Ishikawa (cell line): Measurements from ENCODE around the gene PKM.

Experiments used
- CEBPB ChIP-seq: IDR thresholded peaks from 2 replicates; pipeline ENCODE4 v1.6.1; 2012
- FOXM1 ChIP-seq: IDR thresholded peaks from 2 replicates; pipeline ENCODE4 v1.6.1; 2012; ENCODE audit warnings: low read depth, borderline replicate concordance
- TCF12 ChIP-seq: IDR thresholded peaks from 2 replicates; pipeline ENCODE4 v1.6.1; 2012; ENCODE audit warnings: low read depth

DNA sequence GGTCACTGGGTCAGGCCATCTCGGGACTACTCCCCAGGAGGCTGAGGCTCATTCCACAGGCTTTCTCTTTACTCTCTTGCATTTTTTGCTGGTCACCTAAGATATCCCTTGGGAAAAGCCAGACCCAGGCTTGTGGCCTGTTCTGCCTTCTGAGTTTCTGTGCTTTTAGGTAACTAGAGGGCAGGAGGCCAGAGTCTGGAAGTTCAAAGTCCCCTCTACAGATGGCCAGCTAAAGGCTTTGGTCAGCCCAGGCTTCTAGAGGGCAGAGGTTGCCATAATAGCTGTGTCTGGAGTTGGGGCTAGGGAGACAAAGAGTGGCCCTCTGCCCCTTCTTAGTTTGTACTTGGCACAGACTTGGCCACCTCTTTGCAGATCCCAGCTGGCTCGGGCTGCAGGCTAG, 49.8 kb upstream of the PKM start:
- TF ChIP-seq TCF12 (no peak), CEBPB (no peak), FOXM1 (no peak)
